C4-2B (cell line): ENCODE measurements around the gene NHLRC4.
"Not testable (repeated sequence)": the region's sequence is repeated elsewhere in the genome, so short reads cannot be mapped to it uniquely, and the experiment has no call there.

ENCODE experiments used
- H3K27ac ChIP-seq: fragments of 450-650 bp; 2 replicates; pipeline ENCODE4 v1.5.1; 2017
- ZFX ChIP-seq: fragments of 450-650 bp; IDR thresholded peaks from 2 replicates; pipeline ENCODE4 v1.6.1; 2017
- TF ChIP-seq, protein P1 (sequence below): fragments of 450-650 bp; conservative IDR thresholded peaks from 2 replicates; pipeline ENCODE4 v1.5.1; 2017; ENCODE audit warnings: mild to moderate bottlenecking

The NHLRC4 gene

DNA sequence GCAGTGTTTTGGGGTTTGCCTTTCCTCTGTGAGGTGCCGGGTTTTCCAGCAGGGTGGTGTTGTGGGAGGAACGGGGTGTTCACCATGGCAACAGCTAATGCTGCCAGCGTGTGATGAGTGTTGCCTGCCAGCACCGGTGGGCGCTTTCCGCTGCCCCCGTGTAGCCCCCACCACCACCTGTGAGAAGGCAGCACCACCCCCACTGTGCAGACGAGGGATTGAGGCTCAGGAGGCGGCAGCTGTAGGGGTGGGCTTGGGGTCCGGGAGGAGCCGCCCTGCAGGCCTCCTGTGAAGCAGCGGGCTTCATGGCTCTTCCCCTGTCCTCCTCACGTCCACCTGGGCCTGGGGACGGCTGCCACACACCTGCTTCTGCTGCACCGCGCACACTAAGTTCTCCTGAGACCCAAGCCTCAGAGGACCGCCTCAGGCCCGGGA is 28.3 kb downstream of the NHLRC4 start:
- H3K27ac ChIP-seq: peak overlapping the region; percentile 99; the same call in 1 of the 2 replicates
- TF ChIP-seq, protein P1, sequence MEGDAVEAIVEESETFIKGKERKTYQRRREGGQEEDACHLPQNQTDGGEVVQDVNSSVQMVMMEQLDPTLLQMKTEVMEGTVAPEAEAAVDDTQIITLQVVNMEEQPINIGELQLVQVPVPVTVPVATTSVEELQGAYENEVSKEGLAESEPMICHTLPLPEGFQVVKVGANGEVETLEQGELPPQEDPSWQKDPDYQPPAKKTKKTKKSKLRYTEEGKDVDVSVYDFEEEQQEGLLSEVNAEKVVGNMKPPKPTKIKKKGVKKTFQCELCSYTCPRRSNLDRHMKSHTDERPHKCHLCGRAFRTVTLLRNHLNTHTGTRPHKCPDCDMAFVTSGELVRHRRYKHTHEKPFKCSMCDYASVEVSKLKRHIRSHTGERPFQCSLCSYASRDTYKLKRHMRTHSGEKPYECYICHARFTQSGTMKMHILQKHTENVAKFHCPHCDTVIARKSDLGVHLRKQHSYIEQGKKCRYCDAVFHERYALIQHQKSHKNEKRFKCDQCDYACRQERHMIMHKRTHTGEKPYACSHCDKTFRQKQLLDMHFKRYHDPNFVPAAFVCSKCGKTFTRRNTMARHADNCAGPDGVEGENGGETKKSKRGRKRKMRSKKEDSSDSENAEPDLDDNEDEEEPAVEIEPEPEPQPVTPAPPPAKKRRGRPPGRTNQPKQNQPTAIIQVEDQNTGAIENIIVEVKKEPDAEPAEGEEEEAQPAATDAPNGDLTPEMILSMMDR: no peak
- no peak for TF ChIP-seq ZFX

DNA sequence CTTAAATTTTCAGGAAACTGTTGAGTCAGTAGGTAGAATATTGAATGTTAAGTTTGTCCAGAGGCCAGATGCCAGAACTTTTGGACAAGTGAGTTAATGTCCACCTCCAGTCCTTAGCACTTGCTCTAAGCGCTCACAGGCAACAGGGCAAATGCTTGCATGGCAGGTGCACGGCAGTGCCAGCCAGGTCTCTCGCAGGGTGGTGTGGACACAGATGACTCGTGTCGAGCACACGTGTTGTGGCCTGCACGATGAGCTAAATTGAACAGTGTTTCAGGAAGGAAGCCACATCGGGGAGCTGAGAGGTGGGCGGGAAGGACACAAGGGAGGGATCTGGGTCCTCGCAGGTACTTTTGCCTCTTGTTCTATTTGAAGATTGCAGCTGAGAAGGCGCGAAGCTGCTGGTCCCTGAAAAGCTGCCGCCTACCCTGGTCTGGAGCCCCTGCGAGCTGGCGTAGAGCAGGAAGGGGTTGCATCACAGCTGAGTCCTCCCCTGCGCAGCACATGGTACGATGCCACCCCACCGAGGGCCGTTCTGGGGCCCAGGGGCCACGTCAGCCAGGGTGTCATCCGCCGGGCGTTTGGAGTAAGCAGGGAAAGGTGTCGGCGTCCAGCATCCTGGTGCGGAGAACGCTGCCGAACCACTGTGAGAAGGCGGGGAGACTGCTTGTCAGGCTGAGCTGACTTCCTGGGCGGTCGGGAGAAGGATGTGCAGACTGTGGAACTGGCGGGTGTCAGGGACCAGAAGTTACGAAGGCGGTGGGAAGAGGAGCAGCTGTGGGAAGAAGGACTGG is 29.3 kb downstream of the NHLRC4 start:
- TF ChIP-seq, protein P1: no peak
- TF ChIP-seq ZFX: no peak
- no peak overlapping the region; the same call in 1 of the 2 replicates for H3K27ac ChIP-seq

GRCh38 chr16:596736-597060 is 29.9 kb downstream of the NHLRC4 start:
- no peak for TF ChIP-seq ZFX
- TF ChIP-seq, protein P1: no peak
- no peak overlapping the region for H3K27ac ChIP-seq

GRCh38 chr16:597655-598054 is 30.9 kb downstream of the NHLRC4 start:
- H3K27ac ChIP-seq: not testable (repeated sequence)

DNA sequence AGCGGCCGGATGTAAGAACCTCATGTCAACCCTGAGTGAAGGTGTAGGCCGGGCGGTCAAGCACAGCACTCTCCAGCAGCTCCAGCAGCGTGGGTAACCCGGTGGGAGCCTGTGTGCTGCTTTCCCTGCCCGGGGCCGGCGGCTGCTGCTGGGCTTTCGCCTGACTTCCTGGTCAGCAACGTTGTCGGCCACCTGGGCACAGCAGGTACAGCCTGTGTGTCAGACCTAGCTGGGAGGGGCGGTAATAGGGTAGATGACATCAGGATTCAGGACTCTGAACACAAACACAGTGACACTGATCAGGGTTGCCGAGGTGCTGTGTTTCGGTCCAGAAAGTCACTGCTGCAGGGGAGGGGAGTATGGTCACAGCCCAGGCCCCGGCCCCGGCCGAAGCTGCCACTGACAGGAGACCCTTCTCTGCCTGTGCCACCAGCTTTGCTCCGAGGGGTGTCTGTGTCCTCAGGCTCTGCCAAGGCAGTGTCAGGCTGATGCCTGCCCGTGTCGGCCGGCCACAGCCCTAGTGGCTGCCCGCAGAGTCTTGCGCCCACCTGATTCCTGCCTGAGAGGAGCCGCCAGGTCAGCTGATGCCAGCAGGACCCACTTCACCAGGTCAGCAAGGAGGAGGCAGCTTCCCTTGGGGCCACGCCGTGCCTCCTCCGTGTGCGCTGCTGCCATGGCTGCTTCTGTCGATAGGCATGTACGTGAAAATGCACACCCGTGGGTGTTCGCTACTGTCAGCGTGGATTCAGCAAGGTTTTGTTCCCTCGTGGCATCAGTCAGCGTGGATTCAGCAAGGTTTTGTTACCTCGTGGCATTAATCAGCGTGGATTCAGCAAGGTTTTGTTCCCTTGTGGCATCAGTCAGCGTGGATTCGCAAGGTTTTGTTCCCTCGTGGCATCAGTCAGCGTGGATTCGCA is 32.3 kb downstream of the NHLRC4 start:
- no peak for TF ChIP-seq ZFX
- TF ChIP-seq, protein P1: no peak
- no peak overlapping the region for H3K27ac ChIP-seq

DNA sequence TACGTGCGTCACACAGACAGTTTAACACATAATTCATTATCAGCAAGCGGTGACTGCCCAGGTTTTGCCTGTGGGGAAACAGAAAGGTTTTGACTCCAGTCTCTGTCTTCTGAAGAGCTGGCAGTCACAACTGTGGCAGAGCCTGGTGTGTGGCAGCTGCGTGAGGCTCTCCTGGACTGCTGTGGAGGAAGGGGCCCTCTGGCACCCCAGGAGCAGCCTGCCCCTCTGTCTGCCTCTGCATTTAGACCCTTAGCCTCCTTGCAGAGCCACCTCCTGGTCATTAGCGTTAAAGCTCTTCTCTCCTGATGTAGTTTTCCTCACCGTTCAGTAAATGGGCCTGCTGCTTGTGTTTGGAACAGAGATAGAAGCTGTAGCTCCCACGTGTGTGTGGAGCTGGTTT is 34.0 kb downstream of the NHLRC4 start:
- TF ChIP-seq ZFX: no peak
- TF ChIP-seq, protein P1: no peak; the same call in 1 of the 2 replicates
- H3K27ac ChIP-seq: no peak overlapping the region

DNA sequence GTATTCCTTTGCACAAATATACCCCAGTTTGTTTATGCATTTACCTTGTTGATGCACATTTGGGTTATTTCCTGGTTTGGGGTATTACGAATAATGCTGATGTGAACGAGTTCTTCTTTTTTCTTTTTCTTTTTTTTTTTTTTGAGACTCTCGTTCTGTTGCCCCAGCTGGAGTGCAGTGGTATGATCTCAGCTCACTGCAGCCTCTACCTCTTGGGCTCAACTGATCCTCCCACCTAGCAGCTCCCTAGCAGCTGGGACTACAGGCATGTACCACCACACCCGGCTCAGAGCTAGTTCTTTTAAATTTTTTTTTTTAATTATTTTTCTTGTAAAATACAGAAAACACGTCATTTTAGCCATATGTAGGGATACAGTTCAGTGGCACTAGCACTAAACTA is 37.1 kb downstream of the NHLRC4 start:
- TF ChIP-seq, protein P1: no peak
- TF ChIP-seq ZFX: no peak
- H3K27ac ChIP-seq: no peak overlapping the region
